ENCODE data around the gene CLIC4. TPM values are rescaled to one million over a fixed set of nuclear protein-coding genes. Genes with fewer than 3 reads are reported as not detected.

The CLIC4 gene
- total and polyA plus RNA-seq, 9 of the 15 experiments (the other 6 are each of a cell fraction or from before 2014, with no cell fraction given): 16.0 to 67.5 (median 38.4) TPM

DNA sequence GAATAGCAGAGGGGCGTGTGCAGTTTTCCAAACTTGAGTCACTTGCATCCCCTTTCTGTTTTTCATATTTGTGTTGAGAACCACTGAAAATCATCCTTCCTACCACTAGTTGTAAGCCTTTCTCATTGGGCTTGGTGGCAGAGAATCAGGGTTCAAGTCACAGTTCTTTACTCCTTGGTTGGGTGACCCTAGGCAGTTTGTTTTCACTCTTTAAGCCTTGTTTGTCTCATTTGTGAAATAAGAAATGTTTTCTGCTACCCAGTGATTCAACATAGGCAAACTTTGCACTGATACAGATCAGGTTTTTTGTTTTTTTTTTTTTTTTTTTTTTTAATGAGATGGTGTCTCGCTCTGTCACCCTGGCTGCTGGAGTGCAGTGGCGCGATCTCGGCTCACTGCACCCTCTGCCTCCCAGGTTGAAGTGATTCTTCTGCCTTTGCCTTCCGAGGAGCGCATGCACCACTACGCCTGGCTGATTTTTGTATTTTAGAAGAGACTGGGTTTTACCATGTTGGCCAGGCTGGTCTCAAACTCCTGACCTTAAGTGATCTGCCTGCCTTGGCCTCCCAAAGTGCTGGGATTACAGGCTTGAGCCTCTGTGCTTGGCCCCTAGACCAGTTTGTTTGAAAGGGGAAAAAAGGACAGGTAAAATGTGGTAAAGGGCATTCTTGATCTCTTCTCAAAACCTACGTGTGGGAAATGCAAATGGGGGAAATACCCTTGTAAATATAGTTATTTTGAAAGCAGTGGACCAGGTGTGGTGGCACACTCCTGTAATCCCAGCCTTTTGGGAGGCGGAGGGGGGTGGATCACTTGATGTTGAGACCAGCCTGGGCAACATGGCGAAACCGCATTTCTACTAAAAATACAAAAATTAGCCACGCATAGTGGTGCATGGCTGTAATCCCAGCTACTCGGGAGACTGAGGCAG is 3.2 kb downstream of the CLIC4 start (continued):
- TF ChIP-seq, protein P1, sequence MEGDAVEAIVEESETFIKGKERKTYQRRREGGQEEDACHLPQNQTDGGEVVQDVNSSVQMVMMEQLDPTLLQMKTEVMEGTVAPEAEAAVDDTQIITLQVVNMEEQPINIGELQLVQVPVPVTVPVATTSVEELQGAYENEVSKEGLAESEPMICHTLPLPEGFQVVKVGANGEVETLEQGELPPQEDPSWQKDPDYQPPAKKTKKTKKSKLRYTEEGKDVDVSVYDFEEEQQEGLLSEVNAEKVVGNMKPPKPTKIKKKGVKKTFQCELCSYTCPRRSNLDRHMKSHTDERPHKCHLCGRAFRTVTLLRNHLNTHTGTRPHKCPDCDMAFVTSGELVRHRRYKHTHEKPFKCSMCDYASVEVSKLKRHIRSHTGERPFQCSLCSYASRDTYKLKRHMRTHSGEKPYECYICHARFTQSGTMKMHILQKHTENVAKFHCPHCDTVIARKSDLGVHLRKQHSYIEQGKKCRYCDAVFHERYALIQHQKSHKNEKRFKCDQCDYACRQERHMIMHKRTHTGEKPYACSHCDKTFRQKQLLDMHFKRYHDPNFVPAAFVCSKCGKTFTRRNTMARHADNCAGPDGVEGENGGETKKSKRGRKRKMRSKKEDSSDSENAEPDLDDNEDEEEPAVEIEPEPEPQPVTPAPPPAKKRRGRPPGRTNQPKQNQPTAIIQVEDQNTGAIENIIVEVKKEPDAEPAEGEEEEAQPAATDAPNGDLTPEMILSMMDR (IDR thresholded peaks at IDR 0.05 in 2 of 3, conservative IDR thresholded peaks at IDR 0.05 in 1 of 3; ENCODE audit: insufficient read depth in 2 of 3, low read depth in 1 of 3, low read length in 3 of 3): no peak
- TF ChIP-seq COPS2 (conservative IDR thresholded peaks at IDR 0.05): no peak
- TF ChIP-seq, protein P2, sequence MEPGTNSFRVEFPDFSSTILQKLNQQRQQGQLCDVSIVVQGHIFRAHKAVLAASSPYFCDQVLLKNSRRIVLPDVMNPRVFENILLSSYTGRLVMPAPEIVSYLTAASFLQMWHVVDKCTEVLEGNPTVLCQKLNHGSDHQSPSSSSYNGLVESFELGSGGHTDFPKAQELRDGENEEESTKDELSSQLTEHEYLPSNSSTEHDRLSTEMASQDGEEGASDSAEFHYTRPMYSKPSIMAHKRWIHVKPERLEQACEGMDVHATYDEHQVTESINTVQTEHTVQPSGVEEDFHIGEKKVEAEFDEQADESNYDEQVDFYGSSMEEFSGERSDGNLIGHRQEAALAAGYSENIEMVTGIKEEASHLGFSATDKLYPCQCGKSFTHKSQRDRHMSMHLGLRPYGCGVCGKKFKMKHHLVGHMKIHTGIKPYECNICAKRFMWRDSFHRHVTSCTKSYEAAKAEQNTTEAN (CRISPR knock-in tag; IDR thresholded peaks at IDR 0.05): no peak
- TF ChIP-seq ZC3H4 (CRISPR knock-in tag; IDR thresholded peaks at IDR 0.05; ENCODE audit: borderline replicate concordance): no peak
- TF ChIP-seq GATAD2A (IDR thresholded peaks at IDR 0.05): no peak
- no peak for TF ChIP-seq MCM3 (IDR thresholded peaks at IDR 0.05)
- TF ChIP-seq, protein P3, sequence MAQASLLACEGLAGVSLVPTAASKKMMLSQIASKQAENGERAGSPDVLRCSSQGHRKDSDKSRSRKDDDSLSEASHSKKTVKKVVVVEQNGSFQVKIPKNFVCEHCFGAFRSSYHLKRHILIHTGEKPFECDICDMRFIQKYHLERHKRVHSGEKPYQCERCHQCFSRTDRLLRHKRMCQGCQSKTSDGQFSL (CRISPR knock-in tag; IDR thresholded peaks at IDR 0.05): no peak
- TF ChIP-seq, protein P3 (tag; IDR thresholded peaks at IDR 0.05): no peak
- TF ChIP-seq, protein P4, sequence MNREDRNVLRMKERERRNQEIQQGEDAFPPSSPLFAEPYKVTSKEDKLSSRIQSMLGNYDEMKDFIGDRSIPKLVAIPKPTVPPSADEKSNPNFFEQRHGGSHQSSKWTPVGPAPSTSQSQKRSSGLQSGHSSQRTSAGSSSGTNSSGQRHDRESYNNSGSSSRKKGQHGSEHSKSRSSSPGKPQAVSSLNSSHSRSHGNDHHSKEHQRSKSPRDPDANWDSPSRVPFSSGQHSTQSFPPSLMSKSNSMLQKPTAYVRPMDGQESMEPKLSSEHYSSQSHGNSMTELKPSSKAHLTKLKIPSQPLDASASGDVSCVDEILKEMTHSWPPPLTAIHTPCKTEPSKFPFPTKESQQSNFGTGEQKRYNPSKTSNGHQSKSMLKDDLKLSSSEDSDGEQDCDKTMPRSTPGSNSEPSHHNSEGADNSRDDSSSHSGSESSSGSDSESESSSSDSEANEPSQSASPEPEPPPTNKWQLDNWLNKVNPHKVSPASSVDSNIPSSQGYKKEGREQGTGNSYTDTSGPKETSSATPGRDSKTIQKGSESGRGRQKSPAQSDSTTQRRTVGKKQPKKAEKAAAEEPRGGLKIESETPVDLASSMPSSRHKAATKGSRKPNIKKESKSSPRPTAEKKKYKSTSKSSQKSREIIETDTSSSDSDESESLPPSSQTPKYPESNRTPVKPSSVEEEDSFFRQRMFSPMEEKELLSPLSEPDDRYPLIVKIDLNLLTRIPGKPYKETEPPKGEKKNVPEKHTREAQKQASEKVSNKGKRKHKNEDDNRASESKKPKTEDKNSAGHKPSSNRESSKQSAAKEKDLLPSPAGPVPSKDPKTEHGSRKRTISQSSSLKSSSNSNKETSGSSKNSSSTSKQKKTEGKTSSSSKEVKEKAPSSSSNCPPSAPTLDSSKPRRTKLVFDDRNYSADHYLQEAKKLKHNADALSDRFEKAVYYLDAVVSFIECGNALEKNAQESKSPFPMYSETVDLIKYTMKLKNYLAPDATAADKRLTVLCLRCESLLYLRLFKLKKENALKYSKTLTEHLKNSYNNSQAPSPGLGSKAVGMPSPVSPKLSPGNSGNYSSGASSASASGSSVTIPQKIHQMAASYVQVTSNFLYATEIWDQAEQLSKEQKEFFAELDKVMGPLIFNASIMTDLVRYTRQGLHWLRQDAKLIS (CRISPR knock-in tag; IDR thresholded peaks at IDR 0.05): no peak
- TF ChIP-seq SIRT6 (IDR thresholded peaks at IDR 0.05; ENCODE audit: low read depth, low read length): no peak
- no peak for TF ChIP-seq NEUROD1 (IDR thresholded peaks at IDR 0.05; ENCODE audit: borderline replicate concordance, low read depth, low read length, partially characterized antibody)
- TF ChIP-seq ARHGAP35 (IDR thresholded peaks at IDR 0.05; ENCODE audit: partially characterized antibody): no peak
- TF ChIP-seq DPF2 (IDR thresholded peaks at IDR 0.05): 0 out of 2 replicates have a peak, but pooled peaks have one; percentile 24
- no peak for TF ChIP-seq EGR1 (conservative IDR thresholded peaks at IDR 0.05)
- TF ChIP-seq ZNF584 (CRISPR knock-in tag; IDR thresholded peaks at IDR 0.05; ENCODE audit: low read depth): no peak
- TF ChIP-seq PYGO2 (tag; IDR thresholded peaks at IDR 0.05): no peak
- TF ChIP-seq HDGF (IDR thresholded peaks at IDR 0.05): 0 out of 2 replicates have a peak, but pooled peaks have one; percentile 25
- TF ChIP-seq SP1 (CRISPR knock-in tag; IDR thresholded peaks at IDR 0.05): 0 out of 2 replicates have a peak, but pooled peaks have one; percentile 20
- TF ChIP-seq ZNF717 (CRISPR knock-in tag; IDR thresholded peaks at IDR 0.05): no peak
- no peak for TF ChIP-seq NR2F6 (CRISPR knock-in tag; IDR thresholded peaks at IDR 0.05)
- no peak for TF ChIP-seq ZNF41 (CRISPR knock-in tag; conservative IDR thresholded peaks at IDR 0.05)
- no peak for TF ChIP-seq CCAR2 (IDR thresholded peaks at IDR 0.05; ENCODE audit: low read depth, low read length)

Data from K562 (cell line).